SU-DHL-6 (cell line): ENCODE data around the gene ALOX5AP.

Experiments used
- CTCF ChIP-seq: fragments of 200-600 bp; sonication (generic); IDR thresholded peaks from one replicate; pipeline ENCODE4 v1.5.1; 2017; ENCODE audit warnings: antibody characterized with exemption, mild to moderate bottlenecking, low read length, moderate library complexity; ENCODE audit not compliant: insufficient read depth, poor library complexity, severe bottlenecking
- EZH2phosphoT487 ChIP-seq: fragments of 200-600 bp; sonication (generic), shearing (Covaris generic); conservative IDR thresholded peaks from 2 replicates; pipeline ENCODE4 v1.6.1; 2018; ENCODE audit warnings: mild to moderate bottlenecking, antibody characterized with exemption, low read length, moderate library complexity, mixed read lengths

GRCh38 chr13:30806784-30807183, 71.4 kb downstream of the ALOX5AP start:
- TF ChIP-seq CTCF: no peak
- TF ChIP-seq EZH2phosphoT487: no peak
